ENCODE results near the gene CTF1. TPM values are rescaled to one million over a fixed set of nuclear protein-coding genes. Genes with fewer than 3 reads are reported as not detected.
"Not testable (repeated sequence)": the region's sequence is repeated elsewhere in the genome, so short reads cannot be mapped to it uniquely, and the experiment has no call there.

The CTF1 gene
- total and polyA plus RNA-seq, 8 donors = 1.6 to 3.2 (median 1.9) TPM

- Histone ChIP-seq H3K27me3 (no peaks in the 10 kb centered on the region), H3K27ac (no peak overlapping the region), H3K9me3 (no peaks in the 10 kb centered on the region), H3K36me3 (no peaks in the 10 kb centered on the region), H3K4me3 (no peak overlapping the region), H3K4me1 (no peaks in the 10 kb centered on the region)
- DNase-seq = no peak
- 79 to 87% methylated on average over 7 of the region's 7 CpGs for WGBS, 2 donors
- no peak for FAIRE-seq
- ATAC-seq = no peak
- no peak for TF ChIP-seq CTCF (IDR thresholded peaks at IDR 0.05)
- intact Hi-C loops (cut with DNase I) = no loop called here
These were observed 32.8 kb downstream of the CTF1 start for GRCh38 chr16:30929167-30929566.

- no peak for FAIRE-seq
- no peak overlapping the region for H3K4me3 ChIP-seq
- peak in 3 of 6 donors; percentile 18 to 80 (median 46) for DNase-seq
- H3K9me3 ChIP-seq = no peaks in the 10 kb centered on the region
- TF ChIP-seq CTCF (IDR thresholded peaks at IDR 0.05) = no peak
- intact Hi-C loops (cut with DNase I) = no loop called here
- H3K27me3 ChIP-seq = no peaks in the 10 kb centered on the region
- WGBS, 2 donors = 92 to 93% methylated on average over 35 of the region's 35 CpGs
- H3K4me1 ChIP-seq = no peaks in the 10 kb centered on the region
- H3K36me3 ChIP-seq = no peaks in the 10 kb centered on the region
- H3K27ac ChIP-seq = no peak overlapping the region
- no peak for ATAC-seq
These were observed 33.8 kb downstream of the CTF1 start for GRCh38 chr16:30930160-30930571.

GRCh38 chr16:30931068-30931650, 34.7 kb downstream of the CTF1 start:
- no peak for ATAC-seq
- 64 to 68% methylated on average over 12 of the region's 12 CpGs for WGBS, 2 donors
- no peak for DNase-seq
- FAIRE-seq = no peak
- H3K4me3 ChIP-seq = no peak overlapping the region
- H3K4me1 ChIP-seq = no peaks in the 10 kb centered on the region
- TF ChIP-seq CTCF (IDR thresholded peaks at IDR 0.05) = no peak
- H3K36me3 ChIP-seq = no peaks in the 10 kb centered on the region
- intact Hi-C loops (cut with DNase I) = no loop called here
- H3K27ac ChIP-seq = no peak overlapping the region
- no peaks in the 10 kb centered on the region for H3K27me3 ChIP-seq
- no peaks in the 10 kb centered on the region for H3K9me3 ChIP-seq

- intact Hi-C loops (cut with DNase I) = no loop called here
- TF ChIP-seq CTCF (IDR thresholded peaks at IDR 0.05) = peak in 2 of 4 donors; percentile 20 to 21
- 54 to 58% methylated on average over 12 of the region's 12 CpGs for WGBS, 2 donors
- DNase-seq = peak in 1 of 6 donors; percentile 42
- H3K27ac ChIP-seq = no peak overlapping the region
- no peaks in the 10 kb centered on the region for H3K36me3 ChIP-seq
- no peaks in the 10 kb centered on the region for H3K9me3 ChIP-seq
- no peak for FAIRE-seq
- H3K27me3 ChIP-seq = no peaks in the 10 kb centered on the region
- H3K4me3 ChIP-seq = no peak overlapping the region
- ATAC-seq = peak in 3 of 4 donors; percentile 67 to 78 (median 68)
- H3K4me1 ChIP-seq = no peaks in the 10 kb centered on the region
These were observed 38.6 kb downstream of the CTF1 start for GRCh38 chr16:30934827-30935557.

- 54 to 57% methylated on average over 5 of the region's 5 CpGs for WGBS, 2 donors
- H3K27ac ChIP-seq = no peak overlapping the region
- peaks cover 0 to 8% (median 4%) of the 10 kb centered on the region in 3 donors for H3K4me1 ChIP-seq
- DNase-seq (no peak), FAIRE-seq (no peak), ATAC-seq (no peak)
- no peaks in the 10 kb centered on the region for H3K27me3 ChIP-seq
- intact Hi-C loops (cut with DNase I) = no loop called here
- TF ChIP-seq CTCF (IDR thresholded peaks at IDR 0.05) = no peak
- H3K36me3 ChIP-seq = no peaks in the 10 kb centered on the region
- no peaks in the 10 kb centered on the region for H3K9me3 ChIP-seq
- H3K4me3 ChIP-seq = no peak overlapping the region
These were observed 41.3 kb downstream of the CTF1 start for GRCh38 chr16:30937692-30938091.

- H3K27ac ChIP-seq; H3K27me3 ChIP-seq; ATAC-seq; H3K4me1 ChIP-seq; FAIRE-seq; DNase-seq; H3K9me3 ChIP-seq; H3K4me3 ChIP-seq; intact Hi-C loops (cut with DNase I); H3K36me3 ChIP-seq: not testable (repeated sequence)
- WGBS, 2 donors = 91 to 92% methylated on average over 8 of the region's 8 CpGs
These were observed 43.2 kb downstream of the CTF1 start for GRCh38 chr16:30939571-30939970.
